ENCODE measurements around the gene IRAG1.

Gene IRAG1

DNA sequence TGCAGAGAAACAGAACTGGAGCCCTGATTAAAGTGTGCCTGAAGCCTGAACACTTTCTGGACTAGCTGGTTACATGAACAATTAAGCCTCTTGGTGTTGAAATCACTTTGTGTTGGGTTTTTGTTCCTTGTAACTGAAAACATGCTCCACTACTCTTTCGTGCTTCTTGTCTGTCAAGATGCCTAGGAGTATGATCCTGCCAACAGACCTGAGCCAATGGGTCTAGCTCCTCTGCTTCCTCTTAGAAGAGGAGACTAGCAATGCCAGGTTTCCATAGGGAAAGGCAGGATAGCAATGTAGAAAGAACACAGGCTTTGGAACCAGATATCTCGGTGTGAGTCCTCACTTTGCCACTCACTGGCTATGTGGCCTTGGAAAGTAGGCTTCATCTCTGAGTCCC is 40.3 kb downstream of the IRAG1 start:
- TF ChIP-seq CTCF (IDR thresholded peaks at IDR 0.05) (no peak), ZFX (IDR thresholded peaks at IDR 0.05; ENCODE audit: borderline replicate concordance) (no peak)
- H3K27ac ChIP-seq = no peak overlapping the region

DNA sequence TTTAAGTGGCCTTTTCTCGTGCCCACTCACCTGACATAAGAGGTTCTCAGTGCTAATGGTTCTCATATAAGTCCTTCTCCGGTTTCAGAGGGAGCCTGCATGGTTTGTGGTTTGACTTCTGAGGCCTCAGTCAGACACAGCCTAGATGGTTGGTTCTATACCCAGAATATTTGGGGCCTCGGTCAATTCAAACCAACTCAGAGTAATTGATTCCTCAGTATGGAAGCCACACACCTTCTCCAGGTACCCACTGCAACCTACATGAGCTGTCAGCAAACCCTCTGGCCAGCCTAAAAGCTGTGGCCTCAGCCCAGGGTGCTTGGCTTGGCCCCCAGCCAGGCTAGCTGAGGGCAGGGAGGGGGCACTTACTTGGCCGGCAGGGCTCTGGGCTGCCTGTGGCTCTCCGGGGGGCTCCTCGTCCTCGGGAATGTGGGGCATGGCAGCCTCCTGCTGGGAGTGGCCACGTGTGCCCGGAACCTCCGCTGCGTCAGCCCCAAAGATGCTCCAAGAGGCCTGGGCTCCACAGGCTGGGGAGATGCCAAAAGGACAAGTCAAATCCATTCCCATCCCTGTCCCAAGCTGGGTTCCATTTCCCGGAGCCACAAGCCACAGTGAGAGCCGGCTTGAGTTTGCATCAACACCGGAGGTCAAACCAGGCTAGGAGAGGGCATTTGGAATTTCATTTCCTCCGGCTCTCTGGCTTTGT is 41.7 kb downstream of the IRAG1 start:
- H3K27ac ChIP-seq = no peak overlapping the region
- TF ChIP-seq CTCF (IDR thresholded peaks at IDR 0.05) = no peak
- TF ChIP-seq ZFX (IDR thresholded peaks at IDR 0.05; ENCODE audit: borderline replicate concordance) = no peak

GRCh38 chr11:10650630-10651029 is 42.9 kb downstream of the IRAG1 start:
- no peak overlapping the region for H3K27ac ChIP-seq
- TF ChIP-seq CTCF (IDR thresholded peaks at IDR 0.05) (no peak), ZFX (IDR thresholded peaks at IDR 0.05; ENCODE audit: borderline replicate concordance) (no peak)

GRCh38 chr11:10650166-10650565 is 43.4 kb downstream of the IRAG1 start:
- H3K27ac ChIP-seq = no peak overlapping the region
- TF ChIP-seq CTCF (IDR thresholded peaks at IDR 0.05) (no peak), ZFX (IDR thresholded peaks at IDR 0.05; ENCODE audit: borderline replicate concordance) (no peak)

DNA sequence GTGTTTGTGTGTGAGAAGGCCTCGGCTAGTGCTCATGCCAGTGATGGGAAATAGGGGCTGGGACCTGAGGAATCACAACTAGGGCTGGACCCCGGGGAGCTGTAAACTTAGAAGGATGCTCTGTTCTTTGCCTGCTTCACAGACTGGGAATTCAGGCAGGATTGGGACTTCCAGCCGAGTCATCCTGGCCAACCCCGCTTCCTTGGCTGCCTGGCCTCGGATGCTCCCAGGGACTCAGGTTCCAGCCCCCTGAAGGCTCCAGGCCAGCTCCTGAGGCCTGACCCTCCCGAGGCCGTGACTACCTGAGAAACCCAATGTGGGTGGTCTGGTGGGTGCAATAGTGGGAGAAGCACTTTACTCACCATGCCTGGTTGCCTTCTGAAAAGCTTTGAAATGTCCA is 44.7 kb downstream of the IRAG1 start:
- no peak overlapping the region for H3K27ac ChIP-seq
- no peak for TF ChIP-seq CTCF (IDR thresholded peaks at IDR 0.05)

DNA sequence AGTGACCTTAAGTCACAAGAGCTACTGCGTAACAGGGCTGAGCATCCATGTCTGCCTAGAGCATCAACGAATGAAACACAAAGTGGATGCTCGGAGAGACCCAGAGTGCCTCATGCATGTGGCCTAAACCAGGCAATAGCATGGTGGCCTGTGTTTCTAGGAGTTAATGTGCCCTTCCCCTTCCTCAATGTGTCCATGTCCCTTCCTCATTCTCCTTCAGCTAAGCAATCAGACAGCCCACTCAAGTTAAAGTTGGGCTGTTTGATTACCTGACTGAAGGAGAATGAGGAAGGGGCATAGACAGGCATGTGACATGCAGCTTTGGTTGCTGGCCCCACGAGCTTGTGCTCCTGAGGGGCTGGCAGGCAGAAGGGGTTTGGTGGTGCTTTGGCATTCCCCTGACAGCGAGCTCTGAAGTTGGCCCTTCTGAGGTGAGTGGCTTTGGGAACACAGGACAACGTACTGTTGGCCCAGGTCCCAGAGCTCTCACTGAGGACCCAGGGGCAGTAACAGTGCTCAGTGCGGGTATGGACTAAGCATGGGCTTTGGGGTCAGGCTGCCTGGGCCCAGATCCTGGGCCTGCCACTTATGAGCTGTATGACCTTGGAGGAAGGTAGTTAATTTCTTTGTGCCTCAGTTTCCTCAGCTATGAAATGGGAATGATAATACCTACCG is 46.7 kb downstream of the IRAG1 start:
- H3K27ac ChIP-seq = no peak overlapping the region
- no peak for TF ChIP-seq ZFX (IDR thresholded peaks at IDR 0.05; ENCODE audit: borderline replicate concordance)
- no peak for TF ChIP-seq CTCF (IDR thresholded peaks at IDR 0.05)

DNA sequence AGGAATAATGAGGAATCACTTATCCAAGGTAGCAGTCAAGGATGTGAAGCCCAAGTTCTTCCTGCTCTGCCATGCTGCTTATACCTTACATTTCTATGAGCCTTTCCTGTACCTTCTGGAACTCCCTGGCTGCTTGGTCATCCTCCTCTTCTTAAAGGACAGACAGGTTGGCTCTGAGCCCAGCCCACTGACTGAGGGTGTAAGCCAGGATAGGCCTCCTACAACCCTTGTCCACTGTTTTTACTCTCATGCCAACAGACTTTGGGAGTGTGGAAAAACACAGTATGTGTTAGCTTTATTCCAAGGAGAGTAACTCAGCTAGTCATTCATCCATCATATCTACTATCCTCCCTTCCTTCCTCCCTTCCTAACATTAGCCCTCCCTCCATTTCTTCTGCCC is 47.5 kb downstream of the IRAG1 start:
- no peak overlapping the region for H3K27ac ChIP-seq
- TF ChIP-seq ZFX (IDR thresholded peaks at IDR 0.05; ENCODE audit: borderline replicate concordance) (no peak), CTCF (IDR thresholded peaks at IDR 0.05) (no peak)
